Endothelial cell of umbilical vein (primary cell): ENCODE data around the gene PPP2R2C.

ENCODE experiments used
- TF ChIP-seq, protein P1 (sequence below): IDR thresholded peaks from 2 replicates; pipeline ENCODE4 v1.6.1; 2011; ENCODE audit not compliant: insufficient read depth, insufficient read length
- TF ChIP-seq, protein P2 (sequence below), 2 donors: IDR thresholded peaks; 1 replicate in 1 of 2; 2 replicates in 1 of 2; pipeline ENCODE4 v1.5.1; 2011; ENCODE audit warnings: low read length in 2 of 2, mild to moderate bottlenecking in 2 of 2, moderate library complexity in 2 of 2, control low read depth in 1 of 2, inconsistent platforms in 1 of 2, low read depth in 1 of 2; ENCODE audit not compliant: insufficient read depth in 1 of 2; ENCODE audit errors: extremely low read depth in 1 of 2

DNA sequence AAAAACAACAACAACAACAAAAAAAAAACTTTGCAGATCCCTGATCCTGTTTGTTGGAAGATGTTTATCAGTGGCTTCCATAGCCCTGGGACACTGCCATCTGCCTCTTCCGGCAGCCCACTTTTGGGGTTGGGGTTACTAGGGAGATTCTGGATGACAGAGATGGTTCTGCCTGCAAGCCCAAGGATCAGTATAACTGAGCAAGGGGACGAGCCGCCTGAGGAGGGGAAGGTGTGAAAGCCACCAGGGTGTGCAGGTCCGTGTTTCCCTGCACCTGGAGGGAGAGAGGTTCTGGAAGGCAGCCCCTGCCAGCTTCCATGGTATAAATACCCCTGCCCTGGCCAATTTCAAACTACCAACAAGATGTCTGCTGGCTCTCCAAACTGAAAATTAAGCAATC is 41.5 kb downstream of the PPP2R2C start:
- TF ChIP-seq, protein P1, sequence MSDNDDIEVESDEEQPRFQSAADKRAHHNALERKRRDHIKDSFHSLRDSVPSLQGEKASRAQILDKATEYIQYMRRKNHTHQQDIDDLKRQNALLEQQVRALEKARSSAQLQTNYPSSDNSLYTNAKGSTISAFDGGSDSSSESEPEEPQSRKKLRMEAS, result no peak
- TF ChIP-seq, protein P2, sequence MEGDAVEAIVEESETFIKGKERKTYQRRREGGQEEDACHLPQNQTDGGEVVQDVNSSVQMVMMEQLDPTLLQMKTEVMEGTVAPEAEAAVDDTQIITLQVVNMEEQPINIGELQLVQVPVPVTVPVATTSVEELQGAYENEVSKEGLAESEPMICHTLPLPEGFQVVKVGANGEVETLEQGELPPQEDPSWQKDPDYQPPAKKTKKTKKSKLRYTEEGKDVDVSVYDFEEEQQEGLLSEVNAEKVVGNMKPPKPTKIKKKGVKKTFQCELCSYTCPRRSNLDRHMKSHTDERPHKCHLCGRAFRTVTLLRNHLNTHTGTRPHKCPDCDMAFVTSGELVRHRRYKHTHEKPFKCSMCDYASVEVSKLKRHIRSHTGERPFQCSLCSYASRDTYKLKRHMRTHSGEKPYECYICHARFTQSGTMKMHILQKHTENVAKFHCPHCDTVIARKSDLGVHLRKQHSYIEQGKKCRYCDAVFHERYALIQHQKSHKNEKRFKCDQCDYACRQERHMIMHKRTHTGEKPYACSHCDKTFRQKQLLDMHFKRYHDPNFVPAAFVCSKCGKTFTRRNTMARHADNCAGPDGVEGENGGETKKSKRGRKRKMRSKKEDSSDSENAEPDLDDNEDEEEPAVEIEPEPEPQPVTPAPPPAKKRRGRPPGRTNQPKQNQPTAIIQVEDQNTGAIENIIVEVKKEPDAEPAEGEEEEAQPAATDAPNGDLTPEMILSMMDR (IDR thresholded peaks at IDR 0.05; ENCODE audit: extremely low read depth in 1 of 2, insufficient read depth in 1 of 2, low read depth in 1 of 2, low read length in 2 of 2), result no peak
